ENCODE data around the gene P2RX3.

P2RX3 gene

GRCh38 chr11:57310630-57311086, 27.5 kb upstream of the P2RX3 start:
- DNase-seq = no peak

- DNase-seq = peak; percentile 58
These were observed 26.8 kb upstream of the P2RX3 start for GRCh38 chr11:57311109-57311936.

GRCh38 chr11:57312511-57313021, 25.6 kb upstream of the P2RX3 start:
- DNase-seq = no peak

GRCh38 chr11:57313071-57313787, 24.9 kb upstream of the P2RX3 start:
- DNase-seq = no peak

GRCh38 chr11:57313788-57314135, 24.4 kb upstream of the P2RX3 start:
- DNase-seq = no peak

- no peak for DNase-seq
These were observed 23.8 kb upstream of the P2RX3 start for GRCh38 chr11:57314221-57314973.

GRCh38 chr11:57315491-57315890, 22.7 kb upstream of the P2RX3 start:
- no peak for DNase-seq

GRCh38 chr11:57316017-57316416, 22.1 kb upstream of the P2RX3 start:
- no peak for DNase-seq

GRCh38 chr11:57318178-57318577, 20.0 kb upstream of the P2RX3 start:
- no peak for DNase-seq

GRCh38 chr11:57320067-57320718, 18.0 kb upstream of the P2RX3 start:
- DNase-seq = no peak

GRCh38 chr11:57320719-57321387, 17.3 kb upstream of the P2RX3 start:
- DNase-seq = no peak

- DNase-seq = no peak
These were observed 16.5 kb upstream of the P2RX3 start for GRCh38 chr11:57321388-57322255.

- DNase-seq = no peak
These were observed 15.6 kb upstream of the P2RX3 start for GRCh38 chr11:57322256-57323166.

- DNase-seq = no peak
These were observed 14.8 kb upstream of the P2RX3 start for GRCh38 chr11:57323167-57323854.

GRCh38 chr11:57323855-57324153, 14.3 kb upstream of the P2RX3 start:
- no peak for DNase-seq

- peak; percentile 38 for DNase-seq
These were observed 13.8 kb upstream of the P2RX3 start for GRCh38 chr11:57324154-57324885.

- DNase-seq = peak; percentile 84
These were observed 13.0 kb upstream of the P2RX3 start, which contains the start of gene TNKS1BP1 for GRCh38 chr11:57324886-57325734. TNKS1BP1 (minus strand) TSS chr11:57324952; CDS start chr11:57321885, 3,067 bp downstream.

GRCh38 chr11:57325735-57326048, 12.5 kb upstream of the P2RX3 start:
- DNase-seq = no peak
